Measurements from ENCODE around the gene VPREB3. TPM values are rescaled to one million over a fixed set of nuclear protein-coding genes. Genes with fewer than 3 reads are reported as not detected.
A peak's percentile ranks its signal among the peaks of the same experiment; 100 is the strongest.

The VPREB3 gene
- total RNA-seq, 2 experiments from 2014 or later, result not detected

- Mint-ChIP-seq H3K4me1 (ENCODE audit: low read depth) (peaks cover 39% of the 10 kb centered on the region), H3K4me3 (no peak overlapping the region), H3K27me3 (ENCODE audit: low read depth) (no peaks in the 10 kb centered on the region), H3K27ac (no peak overlapping the region), H3K36me3 (ENCODE audit: low read depth) (peaks cover 5% of the 10 kb centered on the region), H3K9me3 (no peaks in the 10 kb centered on the region)
- no peak for DNase-seq
- intact Hi-C loops (cut with micrococcal nuclease), result no loop called here
- CTCF ChIA-PET, result interaction anchor here (1.5 kb wide), 1 partner anchor 27 kb away, joined by 6 read pairs; the partner anchor contains the start of gene C22orf15
Measured at GRCh38 chr22:23789121-23789520, 34.9 kb upstream of the VPREB3 start.

GRCh38 chr22:23787910-23788309 lies 33.7 kb upstream of the VPREB3 start:
- DNase-seq, result no peak
- peak overlapping the region; percentile 89 for H3K4me3 Mint-ChIP-seq
- CTCF ChIA-PET, result interaction anchor here (0.7 to 3.1 kb wide), 3 partner anchors 17 to 25 kb away, joined by 3 to 19 read pairs (median 6); partner anchors contain the start of genes C22orf15 and CHCHD10
- peak overlapping the region; percentile 73 for H3K27ac Mint-ChIP-seq
- intact Hi-C loops (cut with micrococcal nuclease), result loop anchor here (1.0 to 2.0 kb wide), 5 partner anchors 16 to 767 kb away; partner anchors contain the start of genes CABIN1, GUCD1, MMP11 and SNRPD3
- H3K4me1 Mint-ChIP-seq (ENCODE audit: low read depth), result peaks cover 39% of the 10 kb centered on the region
- H3K36me3 Mint-ChIP-seq (ENCODE audit: low read depth), result peaks cover 1% of the 10 kb centered on the region
- no peaks in the 10 kb centered on the region for H3K27me3 Mint-ChIP-seq (ENCODE audit: low read depth)
- no peaks in the 10 kb centered on the region for H3K9me3 Mint-ChIP-seq

- Mint-ChIP-seq H3K9me3 (no peaks in the 10 kb centered on the region), H3K4me3 (peak overlapping the region; percentile 89), H3K36me3 (ENCODE audit: low read depth) (peaks cover 1% of the 10 kb centered on the region), H3K27me3 (ENCODE audit: low read depth) (no peaks in the 10 kb centered on the region), H3K4me1 (ENCODE audit: low read depth) (peaks cover 37% of the 10 kb centered on the region), H3K27ac (peak overlapping the region; percentile 73)
- intact Hi-C loops (cut with micrococcal nuclease), result loop anchor here (1.0 to 2.0 kb wide), 5 partner anchors 15 to 767 kb away; partner anchors contain the start of genes CABIN1, GUCD1, MMP11 and SNRPD3
- CTCF ChIA-PET, result interaction anchor here (0.7 to 3.1 kb wide), 2 partner anchors 18 to 20 kb away, joined by 3 to 19 read pairs; partner anchors contain the start of gene CHCHD10
- no peak for DNase-seq
Measured at GRCh38 chr22:23787600-23787896, 33.3 kb upstream of the VPREB3 start.

GRCh38 chr22:23786752-23787599 lies 32.8 kb upstream of the VPREB3 start, which contains the start of gene SMARCB1:
TSS of gene SMARCB1 (plus strand) at chr22:23786966. CDS start at chr22:23787170, 204 bp downstream.
- Mint-ChIP-seq H3K9me3 (no peaks in the 10 kb centered on the region), H3K27ac (peak within 1 kb of the TSS; percentile 95), H3K27me3 (ENCODE audit: low read depth) (no peaks in the 10 kb centered on the region), H3K4me3 (peak within 1 kb of the TSS; percentile 89), H3K36me3 (ENCODE audit: low read depth) (no peaks in the 10 kb centered on the region), H3K4me1 (ENCODE audit: low read depth) (peaks cover 34% of the 10 kb centered on the region)
- CTCF ChIA-PET, result interaction anchor here (1.5 to 3.1 kb wide), 2 partner anchors 16 to 19 kb away, joined by 5 to 19 read pairs; partner anchors contain the start of gene CHCHD10
- intact Hi-C loops (cut with micrococcal nuclease), result loop anchor here (1.0 to 2.0 kb wide), 6 partner anchors 15 to 768 kb away; partner anchors contain the start of genes CABIN1, DERL3, GUCD1 and MMP11
- DNase-seq, result peak; percentile 89

DNA sequence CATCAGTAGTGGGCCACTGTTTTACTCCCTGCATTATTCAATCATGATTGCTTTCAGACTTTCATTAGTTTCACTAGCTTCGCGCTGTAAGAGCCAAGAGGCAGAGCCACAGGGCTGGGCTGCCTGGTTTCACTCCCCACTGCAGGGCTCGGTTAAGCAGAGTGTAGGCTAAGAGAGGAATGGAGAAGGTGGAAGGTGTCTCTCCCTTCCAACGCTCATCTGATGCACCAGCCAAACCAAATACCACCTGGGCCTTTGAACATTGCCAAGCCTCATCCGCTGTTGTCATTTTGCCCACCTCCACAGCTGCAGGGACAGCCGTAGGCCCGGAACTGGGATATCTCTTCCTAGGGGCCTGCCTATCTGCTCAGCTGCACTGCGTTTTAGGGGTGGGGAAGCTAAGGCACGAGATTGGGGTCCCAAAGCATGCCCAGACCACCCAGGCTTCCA lies 32.1 kb upstream of the VPREB3 start:
- H3K9me3 Mint-ChIP-seq, result no peaks in the 10 kb centered on the region
- H3K4me3 Mint-ChIP-seq, result peak overlapping the region; percentile 89
- peak overlapping the region; percentile 95 for H3K27ac Mint-ChIP-seq
- DNase-seq, result peak; percentile 50
- H3K4me1 Mint-ChIP-seq (ENCODE audit: low read depth), result peaks cover 34% of the 10 kb centered on the region
- CTCF ChIA-PET, result interaction anchor here (1.5 to 3.1 kb wide), 2 partner anchors 15 to 18 kb away, joined by 5 to 19 read pairs; partner anchors contain the start of gene CHCHD10
- no peaks in the 10 kb centered on the region for H3K27me3 Mint-ChIP-seq (ENCODE audit: low read depth)
- intact Hi-C loops (cut with micrococcal nuclease), result loop anchor here (1.0 to 2.0 kb wide), 2 partner anchors 53 to 769 kb away; partner anchors contain the start of genes DERL3, GUCD1 and SNRPD3
- no peaks in the 10 kb centered on the region for H3K36me3 Mint-ChIP-seq (ENCODE audit: low read depth)

DNA sequence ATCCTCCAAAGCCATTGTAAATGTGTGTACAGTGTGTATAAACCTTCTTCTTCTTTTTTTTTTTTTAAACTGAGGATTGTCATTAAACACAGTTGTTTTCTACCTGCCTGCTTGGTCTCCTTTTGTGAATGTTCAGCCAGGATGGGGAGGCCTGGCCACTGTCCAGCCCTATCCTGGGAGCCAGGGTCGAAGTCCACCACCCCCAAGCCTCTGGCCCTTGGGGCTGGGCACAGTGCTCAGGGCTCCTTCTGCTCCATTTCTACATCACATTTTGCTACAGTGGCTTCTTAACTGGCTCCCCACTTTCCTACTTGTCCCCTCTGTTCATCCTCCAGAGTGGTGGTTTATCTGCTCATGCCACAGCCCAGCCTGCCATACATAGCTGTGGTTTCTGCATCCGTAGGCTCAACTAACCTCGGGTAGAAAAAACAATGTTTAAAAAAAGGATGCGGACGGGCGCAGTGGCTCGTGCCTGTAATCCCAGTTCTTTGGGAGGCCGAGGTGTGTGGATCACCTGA lies 30.0 kb upstream of the VPREB3 start:
- no peak for DNase-seq
- peak overlapping the region; percentile 9 for H3K27ac Mint-ChIP-seq
- H3K27me3 Mint-ChIP-seq (ENCODE audit: low read depth), result no peaks in the 10 kb centered on the region
- no peaks in the 10 kb centered on the region for H3K9me3 Mint-ChIP-seq
- no peak overlapping the region for H3K4me3 Mint-ChIP-seq
- intact Hi-C loops (cut with micrococcal nuclease), result no loop called here
- H3K36me3 Mint-ChIP-seq (ENCODE audit: low read depth), result no peaks in the 10 kb centered on the region
- CTCF ChIA-PET, result no interaction called here
- H3K4me1 Mint-ChIP-seq (ENCODE audit: low read depth), result peaks cover 27% of the 10 kb centered on the region

GRCh38 chr22:23783265-23784150 lies 29.3 kb upstream of the VPREB3 start:
- Mint-ChIP-seq H3K27me3 (ENCODE audit: low read depth) (no peaks in the 10 kb centered on the region), H3K4me1 (ENCODE audit: low read depth) (peaks cover 21% of the 10 kb centered on the region), H3K36me3 (ENCODE audit: low read depth) (no peaks in the 10 kb centered on the region), H3K9me3 (no peaks in the 10 kb centered on the region), H3K4me3 (no peak overlapping the region), H3K27ac (no peak overlapping the region)
- DNase-seq, result no peak
- intact Hi-C loops (cut with micrococcal nuclease), result no loop called here
- CTCF ChIA-PET, result no interaction called here

GRCh38 chr22:23782703-23783102 lies 28.5 kb upstream of the VPREB3 start:
- Mint-ChIP-seq H3K27ac (no peak overlapping the region), H3K4me3 (no peak overlapping the region), H3K27me3 (ENCODE audit: low read depth) (no peaks in the 10 kb centered on the region), H3K4me1 (ENCODE audit: low read depth) (peaks cover 13% of the 10 kb centered on the region), H3K36me3 (ENCODE audit: low read depth) (no peaks in the 10 kb centered on the region), H3K9me3 (no peaks in the 10 kb centered on the region)
- intact Hi-C loops (cut with micrococcal nuclease), result no loop called here
- DNase-seq, result no peak
- CTCF ChIA-PET, result no interaction called here

GRCh38 chr22:23782252-23782651 lies 28.0 kb upstream of the VPREB3 start:
- H3K27me3 Mint-ChIP-seq (ENCODE audit: low read depth), result no peaks in the 10 kb centered on the region
- peaks cover 11% of the 10 kb centered on the region for H3K4me1 Mint-ChIP-seq (ENCODE audit: low read depth)
- CTCF ChIA-PET, result interaction anchor here (0.7 kb wide), 1 partner anchor 70 kb away, joined by 3 read pairs; no protein-coding TSS in a partner anchor
- no peaks in the 10 kb centered on the region for H3K36me3 Mint-ChIP-seq (ENCODE audit: low read depth)
- no peak overlapping the region for H3K27ac Mint-ChIP-seq
- intact Hi-C loops (cut with micrococcal nuclease), result no loop called here
- no peak for DNase-seq
- H3K9me3 Mint-ChIP-seq, result no peaks in the 10 kb centered on the region
- no peak overlapping the region for H3K4me3 Mint-ChIP-seq

- H3K9me3 Mint-ChIP-seq, result no peaks in the 10 kb centered on the region
- no peaks in the 10 kb centered on the region for H3K27me3 Mint-ChIP-seq (ENCODE audit: low read depth)
- intact Hi-C loops (cut with micrococcal nuclease), result no loop called here
- H3K4me1 Mint-ChIP-seq (ENCODE audit: low read depth), result peaks cover 11% of the 10 kb centered on the region
- CTCF ChIA-PET, result interaction anchor here (0.7 kb wide), 1 partner anchor 70 kb away, joined by 3 read pairs; no protein-coding TSS in a partner anchor
- no peak overlapping the region for H3K27ac Mint-ChIP-seq
- no peak for DNase-seq
- H3K36me3 Mint-ChIP-seq (ENCODE audit: low read depth), result no peaks in the 10 kb centered on the region
- no peak overlapping the region for H3K4me3 Mint-ChIP-seq
Measured at GRCh38 chr22:23781511-23782183, 27.4 kb upstream of the VPREB3 start.

- CTCF ChIA-PET, result no interaction called here
- Mint-ChIP-seq H3K4me1 (ENCODE audit: low read depth) (peaks cover 7% of the 10 kb centered on the region), H3K27me3 (ENCODE audit: low read depth) (no peaks in the 10 kb centered on the region), H3K9me3 (no peaks in the 10 kb centered on the region), H3K4me3 (no peak overlapping the region), H3K36me3 (ENCODE audit: low read depth) (no peaks in the 10 kb centered on the region), H3K27ac (no peak overlapping the region)
- intact Hi-C loops (cut with micrococcal nuclease), result no loop called here
- no peak for DNase-seq
Measured at GRCh38 chr22:23781065-23781464, 26.8 kb upstream of the VPREB3 start.
